Calu3 (cell line): ENCODE measurements around the gene NPR2. TPM values are rescaled to one million over a fixed set of nuclear protein-coding genes. Genes with fewer than 3 reads are reported as not detected.

ENCODE experiments used
- BruUV-seq: library from RNA; stranded (reverse); fragments of 400-500 nt; replicated peaks from 2 replicates; lab custom pipeline; 2021; lab: Mats Ljungman, UMichigan
- CTCF ChIA-PET: fragments of 300-600 bp; sonication (Branson Sonifier 250); formaldehyde crosslinking; loops from one replicate; lab custom pipeline; 2022; ENCODE audit warnings: antibody characterized with exemption; lab: Charles Lee
- DNase-seq: peaks from one replicate; pipeline ENCODE4 v3.0.0; 2022
- H3K27ac Mint-ChIP-seq: one replicate; pipeline ENCODE4 v1.8.0; 2022; ENCODE audit warnings: mixed read lengths; ENCODE audit not compliant: unreplicated experiment
- H3K27me3 Mint-ChIP-seq: one replicate; pipeline ENCODE4 v1.8.0; 2022; ENCODE audit warnings: mixed read lengths; ENCODE audit not compliant: unreplicated experiment
- H3K36me3 Mint-ChIP-seq: one replicate; pipeline ENCODE4 v1.8.0; 2022; ENCODE audit warnings: mild to moderate bottlenecking, moderate library complexity, mixed read lengths; ENCODE audit not compliant: insufficient read depth, unreplicated experiment
- H3K4me1 Mint-ChIP-seq: one replicate; pipeline ENCODE4 v1.8.0; 2022; ENCODE audit warnings: mild to moderate bottlenecking, low read depth, mixed read lengths; ENCODE audit not compliant: unreplicated experiment
- H3K4me3 Mint-ChIP-seq: one replicate; pipeline ENCODE4 v1.8.0; 2022; ENCODE audit warnings: mild to moderate bottlenecking, low read depth, moderate library complexity, mixed read lengths; ENCODE audit not compliant: unreplicated experiment
- H3K9me3 Mint-ChIP-seq: one replicate; pipeline ENCODE4 v1.8.0; 2022; ENCODE audit warnings: low read depth, mixed read lengths; ENCODE audit not compliant: unreplicated experiment
- intact Hi-C: fragments of 100-400 bp; cut with micrococcal nuclease; formaldehyde crosslinking; loops from one replicate; pipeline ENCODE4 v1.10.0; 2022; ENCODE audit not compliant: unreplicated experiment
- total RNA-seq: library from RNA; stranded (reverse); gene quantifications from 2 replicates; pipeline ENCODE4 v1.2.3, GENCODE V29; 2022
- TF ChIP-seq, protein P1 (sequence below): fragments of 200-600 bp; IDR thresholded peaks from one replicate; pipeline ENCODE4 v1.8.0; 2022; ENCODE audit warnings: antibody characterized with exemption; ENCODE audit not compliant: unreplicated experiment

Gene NPR2
- total RNA-seq, 1 experiment from 2014 or later = 19.2 TPM

DNA sequence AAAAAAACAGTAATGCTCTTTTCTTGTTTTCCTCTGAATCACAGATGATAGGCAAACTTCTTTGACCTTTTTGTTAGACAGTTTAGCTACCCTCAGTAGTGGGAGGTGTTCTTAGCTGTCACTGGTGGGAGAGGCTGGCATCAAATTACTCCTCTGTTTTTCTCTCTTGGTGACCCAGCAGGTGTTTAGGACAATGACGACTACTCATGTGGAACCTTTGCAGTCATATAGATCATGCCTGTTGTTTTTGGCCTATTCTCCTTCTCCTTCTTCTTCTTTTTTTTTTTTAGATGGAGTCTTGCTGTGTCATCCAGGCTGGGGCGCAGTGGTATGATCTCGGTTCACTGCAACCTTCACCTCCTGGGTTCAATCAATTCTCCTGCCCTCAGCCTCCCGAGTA is 15.4 kb upstream of the NPR2 start:
- peaks cover 7% of the 10 kb centered on the region for H3K4me1 Mint-ChIP-seq
- CTCF ChIA-PET = no interaction called here
- H3K9me3 Mint-ChIP-seq = no peaks in the 10 kb centered on the region
- H3K27ac Mint-ChIP-seq = no peak overlapping the region
- no peak overlapping the region for H3K4me3 Mint-ChIP-seq
- H3K27me3 Mint-ChIP-seq = no peaks in the 10 kb centered on the region
- no peak for DNase-seq
- BruUV-seq = no TSS peak
- TF ChIP-seq, protein P1, sequence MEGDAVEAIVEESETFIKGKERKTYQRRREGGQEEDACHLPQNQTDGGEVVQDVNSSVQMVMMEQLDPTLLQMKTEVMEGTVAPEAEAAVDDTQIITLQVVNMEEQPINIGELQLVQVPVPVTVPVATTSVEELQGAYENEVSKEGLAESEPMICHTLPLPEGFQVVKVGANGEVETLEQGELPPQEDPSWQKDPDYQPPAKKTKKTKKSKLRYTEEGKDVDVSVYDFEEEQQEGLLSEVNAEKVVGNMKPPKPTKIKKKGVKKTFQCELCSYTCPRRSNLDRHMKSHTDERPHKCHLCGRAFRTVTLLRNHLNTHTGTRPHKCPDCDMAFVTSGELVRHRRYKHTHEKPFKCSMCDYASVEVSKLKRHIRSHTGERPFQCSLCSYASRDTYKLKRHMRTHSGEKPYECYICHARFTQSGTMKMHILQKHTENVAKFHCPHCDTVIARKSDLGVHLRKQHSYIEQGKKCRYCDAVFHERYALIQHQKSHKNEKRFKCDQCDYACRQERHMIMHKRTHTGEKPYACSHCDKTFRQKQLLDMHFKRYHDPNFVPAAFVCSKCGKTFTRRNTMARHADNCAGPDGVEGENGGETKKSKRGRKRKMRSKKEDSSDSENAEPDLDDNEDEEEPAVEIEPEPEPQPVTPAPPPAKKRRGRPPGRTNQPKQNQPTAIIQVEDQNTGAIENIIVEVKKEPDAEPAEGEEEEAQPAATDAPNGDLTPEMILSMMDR = no peak
- intact Hi-C loops = no loop called here
- peaks cover 8% of the 10 kb centered on the region for H3K36me3 Mint-ChIP-seq

DNA sequence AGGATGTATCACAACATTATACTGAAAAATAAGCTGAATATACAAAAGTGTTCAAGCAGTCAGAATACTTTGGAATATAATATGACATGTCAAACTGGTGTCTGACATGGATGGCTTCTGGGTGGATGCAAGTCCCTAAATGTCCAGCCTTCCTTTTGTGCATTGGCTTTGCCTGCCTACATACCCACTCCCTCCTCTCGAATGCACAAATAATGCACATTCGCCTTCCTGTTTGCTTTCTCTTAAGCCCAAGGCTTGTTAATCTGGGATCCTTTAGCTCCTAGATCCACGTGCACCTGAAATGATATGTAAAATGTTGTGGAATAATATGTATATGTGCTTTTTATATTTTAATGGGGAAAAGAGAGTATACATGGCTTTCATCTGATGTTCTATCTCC is 12.9 kb upstream of the NPR2 start:
- BruUV-seq = no TSS peak
- peaks cover 7% of the 10 kb centered on the region for H3K4me1 Mint-ChIP-seq
- H3K27me3 Mint-ChIP-seq = no peaks in the 10 kb centered on the region
- CTCF ChIA-PET = no interaction called here
- peaks cover 8% of the 10 kb centered on the region for H3K36me3 Mint-ChIP-seq
- H3K4me3 Mint-ChIP-seq = no peak overlapping the region
- H3K27ac Mint-ChIP-seq = no peak overlapping the region
- intact Hi-C loops = no loop called here
- no peak for DNase-seq
- H3K9me3 Mint-ChIP-seq = no peaks in the 10 kb centered on the region
- TF ChIP-seq, protein P1 = no peak

DNA sequence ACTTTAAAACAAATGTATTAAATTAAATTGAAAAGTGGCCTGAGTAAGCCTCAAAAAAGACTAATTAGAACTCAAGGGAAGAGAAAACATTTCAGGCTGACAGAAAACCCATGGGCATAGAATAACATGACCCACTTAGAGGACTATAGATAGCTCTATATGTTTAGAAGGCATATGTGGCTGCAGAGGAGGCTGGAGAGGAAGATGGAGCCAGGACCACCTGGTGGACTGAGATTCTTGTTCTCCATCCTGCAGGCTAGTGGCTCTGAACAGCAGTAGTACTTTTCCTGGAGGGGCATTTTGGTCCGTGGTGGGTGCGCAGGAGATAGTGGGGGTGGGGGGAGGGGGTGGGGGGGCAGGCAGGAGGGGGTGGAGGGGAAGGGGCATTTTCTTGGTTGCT is 10.3 kb upstream of the NPR2 start:
- no peak overlapping the region for H3K4me3 Mint-ChIP-seq
- BruUV-seq = no TSS peak
- no peak for DNase-seq
- H3K27ac Mint-ChIP-seq = no peak overlapping the region
- TF ChIP-seq, protein P1 = no peak
- H3K36me3 Mint-ChIP-seq = peaks cover 9% of the 10 kb centered on the region
- intact Hi-C loops = no loop called here
- CTCF ChIA-PET = no interaction called here
- H3K4me1 Mint-ChIP-seq = no peaks in the 10 kb centered on the region
- H3K9me3 Mint-ChIP-seq = no peaks in the 10 kb centered on the region
- H3K27me3 Mint-ChIP-seq = no peaks in the 10 kb centered on the region

DNA sequence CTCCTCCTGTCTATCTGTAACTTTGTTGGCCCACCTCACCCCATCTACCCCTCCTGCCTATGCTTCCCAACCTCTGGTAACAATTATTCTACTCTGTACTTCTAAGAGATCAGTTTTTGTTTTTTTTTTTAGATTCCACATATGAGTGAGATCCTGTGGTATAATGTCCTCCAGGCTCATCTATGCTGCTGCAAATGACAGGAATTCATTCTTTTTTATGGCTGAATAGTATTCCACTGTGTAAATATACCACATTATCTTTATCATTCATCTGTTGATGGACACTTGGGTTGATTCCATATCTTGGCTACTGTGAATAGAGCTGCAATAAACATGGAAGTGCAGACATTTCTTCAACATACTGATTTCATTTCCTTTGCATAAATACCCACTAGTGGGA is 8.0 kb upstream of the NPR2 start:
- H3K4me1 Mint-ChIP-seq = no peaks in the 10 kb centered on the region
- H3K36me3 Mint-ChIP-seq = peaks cover 5% of the 10 kb centered on the region
- BruUV-seq = no TSS peak
- no peak for DNase-seq
- CTCF ChIA-PET = no interaction called here
- TF ChIP-seq, protein P1 = no peak
- H3K4me3 Mint-ChIP-seq = no peak overlapping the region
- no peaks in the 10 kb centered on the region for H3K27me3 Mint-ChIP-seq
- H3K27ac Mint-ChIP-seq = no peak overlapping the region
- no peaks in the 10 kb centered on the region for H3K9me3 Mint-ChIP-seq
- intact Hi-C loops = no loop called here
